Measurements from ENCODE around the gene MST1R.
"Not testable (repeated sequence)": the region's sequence is repeated elsewhere in the genome, so short reads cannot be mapped to it uniquely, and the experiment has no call there.

MST1R gene

GRCh38 chr3:49925485-49925884 lies 21.8 kb upstream of the MST1R start:
- no peak for DNase-seq (ENCODE audit: low read depth)
- TF ChIP-seq, protein P1, sequence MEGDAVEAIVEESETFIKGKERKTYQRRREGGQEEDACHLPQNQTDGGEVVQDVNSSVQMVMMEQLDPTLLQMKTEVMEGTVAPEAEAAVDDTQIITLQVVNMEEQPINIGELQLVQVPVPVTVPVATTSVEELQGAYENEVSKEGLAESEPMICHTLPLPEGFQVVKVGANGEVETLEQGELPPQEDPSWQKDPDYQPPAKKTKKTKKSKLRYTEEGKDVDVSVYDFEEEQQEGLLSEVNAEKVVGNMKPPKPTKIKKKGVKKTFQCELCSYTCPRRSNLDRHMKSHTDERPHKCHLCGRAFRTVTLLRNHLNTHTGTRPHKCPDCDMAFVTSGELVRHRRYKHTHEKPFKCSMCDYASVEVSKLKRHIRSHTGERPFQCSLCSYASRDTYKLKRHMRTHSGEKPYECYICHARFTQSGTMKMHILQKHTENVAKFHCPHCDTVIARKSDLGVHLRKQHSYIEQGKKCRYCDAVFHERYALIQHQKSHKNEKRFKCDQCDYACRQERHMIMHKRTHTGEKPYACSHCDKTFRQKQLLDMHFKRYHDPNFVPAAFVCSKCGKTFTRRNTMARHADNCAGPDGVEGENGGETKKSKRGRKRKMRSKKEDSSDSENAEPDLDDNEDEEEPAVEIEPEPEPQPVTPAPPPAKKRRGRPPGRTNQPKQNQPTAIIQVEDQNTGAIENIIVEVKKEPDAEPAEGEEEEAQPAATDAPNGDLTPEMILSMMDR (IDR thresholded peaks at IDR 0.05; ENCODE audit: low read depth, low read length, missing control alignments) = no peak
- no peak overlapping the region for H3K4me3 ChIP-seq (ENCODE audit: low read depth, low read length)

- no peak for DNase-seq (ENCODE audit: low read depth)
- TF ChIP-seq, protein P1 (IDR thresholded peaks at IDR 0.05; ENCODE audit: low read depth, low read length, missing control alignments) = no peak
- H3K4me3 ChIP-seq (ENCODE audit: low read depth, low read length) = no peak overlapping the region
Measured at GRCh38 chr3:49924683-49925082, 21.0 kb upstream of the MST1R start.

GRCh38 chr3:49917806-49918590 lies 14.3 kb upstream of the MST1R start:
- not testable (repeated sequence) for DNase-seq (ENCODE audit: low read depth); H3K4me3 ChIP-seq (ENCODE audit: low read depth, low read length)

- TF ChIP-seq, protein P1 (IDR thresholded peaks at IDR 0.05; ENCODE audit: low read depth, low read length, missing control alignments) = no peak
- no peak overlapping the region for H3K4me3 ChIP-seq (ENCODE audit: low read depth, low read length)
- no peak for DNase-seq (ENCODE audit: low read depth)
Measured at GRCh38 chr3:49916686-49917085, 13.0 kb upstream of the MST1R start.

- TF ChIP-seq, protein P1 (IDR thresholded peaks at IDR 0.05; ENCODE audit: low read depth, low read length, missing control alignments) = no peak
- H3K4me3 ChIP-seq (ENCODE audit: low read depth, low read length) = no peak overlapping the region
- DNase-seq (ENCODE audit: low read depth) = no peak
Measured at GRCh38 chr3:49914906-49915305, 11.2 kb upstream of the MST1R start.

- TF ChIP-seq, protein P1 (IDR thresholded peaks at IDR 0.05; ENCODE audit: low read depth, low read length, missing control alignments) = no peak
- no peak overlapping the region for H3K4me3 ChIP-seq (ENCODE audit: low read depth, low read length)
- DNase-seq (ENCODE audit: low read depth) = no peak
Measured at GRCh38 chr3:49912881-49913281, 9.2 kb upstream of the MST1R start.

DNA sequence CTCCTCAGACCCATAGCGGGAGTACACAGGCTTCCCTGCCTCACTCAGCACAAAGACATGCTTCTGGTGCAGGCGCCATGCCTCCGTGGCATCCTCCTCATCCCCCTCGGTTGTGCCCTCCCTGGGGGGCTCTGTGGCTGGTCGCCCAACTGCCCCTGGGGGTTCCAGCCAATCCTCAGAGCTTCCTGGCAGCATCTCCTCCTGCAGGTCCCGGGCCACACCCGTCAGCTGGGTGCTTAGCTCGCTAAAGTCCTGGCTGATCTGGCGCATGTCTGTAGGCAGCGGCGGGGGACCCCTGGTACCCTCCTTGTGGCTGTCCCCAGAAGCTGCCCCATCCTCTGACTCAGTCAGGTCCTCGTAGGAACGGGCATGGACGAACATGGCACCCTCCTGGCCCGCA lies 7.9 kb upstream of the MST1R start:
- no peak overlapping the region for H3K4me3 ChIP-seq (ENCODE audit: low read depth, low read length)
- TF ChIP-seq, protein P1 (IDR thresholded peaks at IDR 0.05; ENCODE audit: low read depth, low read length, missing control alignments) = no peak
- no peak for DNase-seq (ENCODE audit: low read depth)

Measured in GM12864 (cell line).